T1000 (cell line): ENCODE results near the gene MAGI2.
"Not testable (repeated sequence)": the region's sequence is repeated elsewhere in the genome, so short reads cannot be mapped to it uniquely, and the experiment has no call there.

Source experiments
- DNase-seq: peaks from one replicate; lab custom pipeline; 2025; ENCODE audit warnings: mixed read lengths; lab: John Stamatoyannopoulos, UW

Gene MAGI2

GRCh38 chr7:78038465-78039080 is 1414.9 kb downstream of the MAGI2 start:
- no peak for DNase-seq

GRCh38 chr7:78037603-78038002 is 1415.9 kb downstream of the MAGI2 start:
- no peak for DNase-seq

- no peak for DNase-seq
Measured at GRCh38 chr7:78033410-78033809, 1420.1 kb downstream of the MAGI2 start.

- DNase-seq: no peak
Measured at GRCh38 chr7:78026492-78026891, 1427.0 kb downstream of the MAGI2 start.

GRCh38 chr7:78024591-78024990 is 1428.9 kb downstream of the MAGI2 start:
- DNase-seq: no peak

GRCh38 chr7:78023191-78023590 is 1430.3 kb downstream of the MAGI2 start:
- DNase-seq: no peak

GRCh38 chr7:78022165-78022564 is 1431.3 kb downstream of the MAGI2 start:
- DNase-seq: no peak

- no peak for DNase-seq
Measured at GRCh38 chr7:78020874-78021249, 1432.6 kb downstream of the MAGI2 start.

- peak; percentile 24 for DNase-seq
Measured at GRCh38 chr7:78020136-78020873, 1433.2 kb downstream of the MAGI2 start.

GRCh38 chr7:78019447-78020135 is 1433.9 kb downstream of the MAGI2 start:
- DNase-seq: peak; percentile 72

GRCh38 chr7:78018641-78019446 is 1434.6 kb downstream of the MAGI2 start:
- no peak for DNase-seq

GRCh38 chr7:78017591-78018100 is 1435.8 kb downstream of the MAGI2 start:
- no peak for DNase-seq

GRCh38 chr7:78015574-78016260 is 1437.8 kb downstream of the MAGI2 start:
- DNase-seq: no peak

GRCh38 chr7:78014401-78014800 is 1439.1 kb downstream of the MAGI2 start:
- DNase-seq: no peak

GRCh38 chr7:78013386-78013785 is 1440.1 kb downstream of the MAGI2 start:
- DNase-seq: no peak

GRCh38 chr7:78011642-78012041 is 1441.8 kb downstream of the MAGI2 start:
- no peak for DNase-seq

GRCh38 chr7:78007231-78007630 is 1446.2 kb downstream of the MAGI2 start:
- DNase-seq: no peak

- no peak for DNase-seq
Measured at GRCh38 chr7:78006063-78006755, 1447.3 kb downstream of the MAGI2 start.

- no peak for DNase-seq
Measured at GRCh38 chr7:78002715-78003114, 1450.8 kb downstream of the MAGI2 start.

- no peak for DNase-seq
Measured at GRCh38 chr7:78002021-78002420, 1451.4 kb downstream of the MAGI2 start.

- not testable (repeated sequence) for DNase-seq
Measured at GRCh38 chr7:77999168-77999567, 1454.3 kb downstream of the MAGI2 start.
